CD4-positive, alpha-beta memory T cell (primary cell): Measurements from ENCODE around the gene SLC10A7. TPM values are rescaled to one million over a fixed set of nuclear protein-coding genes. Genes with fewer than 3 reads are reported as not detected.
A peak's percentile ranks its signal among the peaks of the same experiment; 100 is the strongest.

Source experiments
- CTCF ChIA-PET: fragments of 350-600 bp; sonication (Branson Sonifier 250); formaldehyde crosslinking; loops from one replicate; lab custom pipeline; 2021; ENCODE audit warnings: inconsistent platforms; ENCODE audit not compliant: partially characterized antibody; lab: Charles Lee
- POLR2A ChIA-PET: fragments of 350-600 bp; sonication (Branson Sonifier 250); formaldehyde crosslinking; loops from one replicate; lab custom pipeline; 2021; ENCODE audit not compliant: partially characterized antibody; lab: Charles Lee
- DNase-seq, 5 donors: peaks; one replicate each; pipeline versions ENCODE4 v3.0.0 to v3.0.0-alpha.2; 2020 to 2022; ENCODE audit warnings: mixed read lengths in 1 of 5
- H3K27ac ChIP-seq: one replicate; pipeline ENCODE4 v1.7.0; 2013; ENCODE audit warnings: low read depth, low read length
- H3K27me3 ChIP-seq: 2 replicates; pipeline ENCODE4 v1.7.0; 2013; ENCODE audit warnings: mild to moderate bottlenecking, low read length, moderate library complexity; ENCODE audit not compliant: insufficient read depth
- H3K36me3 ChIP-seq: 2 replicates; pipeline ENCODE4 v1.7.0; 2013; ENCODE audit warnings: mild to moderate bottlenecking, low read length, moderate library complexity; ENCODE audit not compliant: insufficient read depth
- H3K4me1 ChIP-seq: 2 replicates; pipeline ENCODE4 v1.7.0; 2013; ENCODE audit warnings: mild to moderate bottlenecking, low read length, moderate library complexity; ENCODE audit not compliant: insufficient read depth
- H3K4me3 ChIP-seq, 2 donors: one replicate each; pipeline ENCODE4 v1.7.0; 2013; ENCODE audit warnings: low read length in 2 of 2, mild to moderate bottlenecking in 1 of 2
- H3K9me3 ChIP-seq, 2 donors: one replicate each; pipeline ENCODE4 v1.7.0; 2013; ENCODE audit warnings: low read length in 2 of 2, control low read depth in 1 of 2; ENCODE audit not compliant: control insufficient read depth in 1 of 2
- H3K27ac Mint-ChIP-seq, 7 donors: one replicate each; pipeline ENCODE4 v1.8.0; 2020 to 2021; ENCODE audit warnings: mixed read lengths in 7 of 7, mild to moderate bottlenecking in 6 of 7, inconsistent platforms in 3 of 7, moderate library complexity in 3 of 7
- H3K27me3 Mint-ChIP-seq, 2 donors: one replicate each; pipeline ENCODE4 v1.8.0; 2020 to 2021; ENCODE audit warnings: mixed read lengths in 2 of 2
- H3K36me3 Mint-ChIP-seq, 2 donors: one replicate each; pipeline ENCODE4 v1.8.0; 2020 to 2021; ENCODE audit warnings: mixed read lengths in 2 of 2, inconsistent platforms in 1 of 2, mild to moderate bottlenecking in 1 of 2
- H3K4me1 Mint-ChIP-seq, 4 donors: one replicate each; pipeline ENCODE4 v1.8.0; 2020 to 2021; ENCODE audit warnings: mixed read lengths in 4 of 4, mild to moderate bottlenecking in 1 of 4
- H3K4me3 Mint-ChIP-seq, 8 donors: one replicate each; pipeline ENCODE4 v1.8.0; 2020 to 2021; ENCODE audit warnings: mixed read lengths in 8 of 8, mild to moderate bottlenecking in 7 of 8, moderate library complexity in 6 of 8, inconsistent platforms in 3 of 8
- H3K9me3 Mint-ChIP-seq, 8 donors: one replicate each; pipeline ENCODE4 v1.8.0; 2020 to 2021; ENCODE audit warnings: mixed read lengths in 8 of 8, mild to moderate bottlenecking in 5 of 8, inconsistent platforms in 3 of 8, moderate library complexity in 1 of 8
- intact Hi-C: fragments of 100-400 bp; cut with micrococcal nuclease; formaldehyde crosslinking; loops from one replicate; pipeline ENCODE4 v1.15.1; 2023
- polyA plus RNA-seq, 2 donors: library from polyadenylated mRNA; unstranded; fragments of 300-500 nt; fragmentation: Illumina TruSeq; gene quantifications; one replicate each; pipeline ENCODE4 v1.2.3, GENCODE V29; 2021
- total RNA-seq, 2 experiments: library from RNA; stranded (reverse); gene quantifications; one replicate each; pipeline ENCODE4 v1.2.3, GENCODE V29; 2021

The SLC10A7 gene
- total and polyA plus RNA-seq, 4 experiments from 2014 or later = 9.0 to 17.7 (median 10.1) TPM

- H3K36me3 Mint-ChIP-seq = peaks cover 12 to 27% of the 10 kb centered on the region in 2 donors
- POLR2A ChIA-PET = no interaction called here
Measured at GRCh38 chr4:146269228-146269653, 252.5 kb downstream of the SLC10A7 start.

GRCh38 chr4:146267826-146268225 lies 253.9 kb downstream of the SLC10A7 start:
- no peak overlapping the region for H3K4me3 Mint-ChIP-seq
- no peak overlapping the region for H3K27ac ChIP-seq
- H3K4me1 ChIP-seq = no peaks in the 10 kb centered on the region
- H3K27ac Mint-ChIP-seq = no peak overlapping the region
- H3K36me3 ChIP-seq = no peaks in the 10 kb centered on the region
- CTCF ChIA-PET = interaction anchor here (1.3 kb wide), 1 partner anchor 16 kb away, joined by 3 read pairs; no protein-coding TSS in a partner anchor
- H3K9me3 ChIP-seq = no peaks in the 10 kb centered on the region
- intact Hi-C loops = no loop called here
- DNase-seq = no peak
- peaks cover 15 to 31% of the 10 kb centered on the region in 2 donors for H3K36me3 Mint-ChIP-seq
- H3K4me3 ChIP-seq = no peak overlapping the region
- no peaks in the 10 kb centered on the region for H3K27me3 ChIP-seq
- no peaks in the 10 kb centered on the region for H3K4me1 Mint-ChIP-seq
- H3K27me3 Mint-ChIP-seq = no peaks in the 10 kb centered on the region
- POLR2A ChIA-PET = no interaction called here
- H3K9me3 Mint-ChIP-seq = no peaks in the 10 kb centered on the region

More at GRCh38 chr4:146269228-146269653, 252.5 kb downstream of the SLC10A7 start:
- intact Hi-C loops = no loop called here
- Mint-ChIP-seq H3K27me3 (no peaks in the 10 kb centered on the region), H3K4me3 (no peak overlapping the region), H3K9me3 (no peaks in the 10 kb centered on the region), H3K4me1 (no peaks in the 10 kb centered on the region), H3K27ac (no peak overlapping the region)
- CTCF ChIA-PET = interaction anchor here (0.6 kb wide), 1 partner anchor 20 kb away, joined by 3 read pairs; no protein-coding TSS in a partner anchor
- Histone ChIP-seq H3K27me3 (no peaks in the 10 kb centered on the region), H3K36me3 (no peaks in the 10 kb centered on the region), H3K4me1 (no peaks in the 10 kb centered on the region), H3K27ac (no peak overlapping the region), H3K4me3 (no peak overlapping the region), H3K9me3 (no peaks in the 10 kb centered on the region)
- DNase-seq = no peak

GRCh38 chr4:146265950-146266490 lies 255.7 kb downstream of the SLC10A7 start:
- ChIA-PET POLR2A (no interaction called here), CTCF (no interaction called here)
- no peak overlapping the region for H3K27ac ChIP-seq
- H3K36me3 Mint-ChIP-seq = peaks cover 17 to 18% of the 10 kb centered on the region in 2 donors
- H3K36me3 ChIP-seq = no peaks in the 10 kb centered on the region
- H3K9me3 Mint-ChIP-seq = no peaks in the 10 kb centered on the region
- H3K4me3 Mint-ChIP-seq = no peak overlapping the region
- H3K4me1 ChIP-seq = no peaks in the 10 kb centered on the region
- H3K27me3 ChIP-seq = no peaks in the 10 kb centered on the region
- no peak overlapping the region for H3K4me3 ChIP-seq
- intact Hi-C loops = no loop called here
- H3K27ac Mint-ChIP-seq = no peak overlapping the region
- no peaks in the 10 kb centered on the region for H3K9me3 ChIP-seq
- H3K4me1 Mint-ChIP-seq = no peaks in the 10 kb centered on the region
- DNase-seq = no peak
- no peaks in the 10 kb centered on the region for H3K27me3 Mint-ChIP-seq

- ChIA-PET POLR2A (no interaction called here), CTCF (interaction anchor here (0.9 kb wide), 1 partner anchor 16 kb away, joined by 3 read pairs; no protein-coding TSS in a partner anchor)
- Histone ChIP-seq H3K27ac (no peak overlapping the region), H3K4me3 (no peak overlapping the region), H3K4me1 (no peaks in the 10 kb centered on the region), H3K36me3 (no peaks in the 10 kb centered on the region), H3K9me3 (no peaks in the 10 kb centered on the region), H3K27me3 (no peaks in the 10 kb centered on the region)
- H3K9me3 Mint-ChIP-seq = no peaks in the 10 kb centered on the region
- intact Hi-C loops = no loop called here
- no peaks in the 10 kb centered on the region for H3K27me3 Mint-ChIP-seq
- H3K27ac Mint-ChIP-seq = no peak overlapping the region
- no peak for DNase-seq
- H3K4me1 Mint-ChIP-seq = no peaks in the 10 kb centered on the region
- no peak overlapping the region for H3K4me3 Mint-ChIP-seq
- H3K36me3 Mint-ChIP-seq = peaks cover 14 to 15% of the 10 kb centered on the region in 2 donors
Measured at GRCh38 chr4:146263793-146264192, 257.9 kb downstream of the SLC10A7 start.

GRCh38 chr4:146261041-146261440 lies 260.7 kb downstream of the SLC10A7 start:
- no peak for DNase-seq
- Mint-ChIP-seq H3K27ac (no peak overlapping the region), H3K36me3 (peaks cover 22 to 31% of the 10 kb centered on the region in 2 donors), H3K4me1 (no peaks in the 10 kb centered on the region), H3K4me3 (no peak overlapping the region), H3K27me3 (no peaks in the 10 kb centered on the region), H3K9me3 (no peaks in the 10 kb centered on the region)
- no peak overlapping the region for H3K27ac ChIP-seq
- no peaks in the 10 kb centered on the region for H3K27me3 ChIP-seq
- H3K4me3 ChIP-seq = no peak overlapping the region
- intact Hi-C loops = no loop called here
- H3K4me1 ChIP-seq = no peaks in the 10 kb centered on the region
- H3K9me3 ChIP-seq = no peaks in the 10 kb centered on the region
- CTCF ChIA-PET = interaction anchor here (1.0 to 1.4 kb wide), 2 partner anchors 11 to 836 kb away, joined by 3 read pairs; no protein-coding TSS in a partner anchor
- H3K36me3 ChIP-seq = no peaks in the 10 kb centered on the region
- POLR2A ChIA-PET = no interaction called here

- Mint-ChIP-seq H3K4me1 (no peaks in the 10 kb centered on the region), H3K9me3 (no peaks in the 10 kb centered on the region), H3K27ac (no peak overlapping the region), H3K36me3 (peaks cover 26 to 35% of the 10 kb centered on the region in 2 donors), H3K4me3 (no peak overlapping the region), H3K27me3 (no peaks in the 10 kb centered on the region)
- H3K4me3 ChIP-seq = no peak overlapping the region
- no peaks in the 10 kb centered on the region for H3K36me3 ChIP-seq
- no peaks in the 10 kb centered on the region for H3K27me3 ChIP-seq
- H3K4me1 ChIP-seq = no peaks in the 10 kb centered on the region
- ChIA-PET CTCF (interaction anchor here (1.0 to 1.4 kb wide), 2 partner anchors 11 to 837 kb away, joined by 3 read pairs; no protein-coding TSS in a partner anchor), POLR2A (no interaction called here)
- intact Hi-C loops = no loop called here
- no peak overlapping the region for H3K27ac ChIP-seq
- no peak for DNase-seq
- H3K9me3 ChIP-seq = no peaks in the 10 kb centered on the region
Measured at GRCh38 chr4:146260521-146260920, 261.2 kb downstream of the SLC10A7 start.

GRCh38 chr4:146257511-146257910 lies 264.2 kb downstream of the SLC10A7 start:
- Histone ChIP-seq H3K27ac (no peak overlapping the region), H3K36me3 (no peaks in the 10 kb centered on the region), H3K9me3 (no peaks in the 10 kb centered on the region), H3K27me3 (no peaks in the 10 kb centered on the region), H3K4me1 (no peaks in the 10 kb centered on the region), H3K4me3 (no peak overlapping the region)
- ChIA-PET CTCF (no interaction called here), POLR2A (no interaction called here)
- no peak overlapping the region for H3K4me3 Mint-ChIP-seq
- intact Hi-C loops = no loop called here
- no peaks in the 10 kb centered on the region for H3K9me3 Mint-ChIP-seq
- peaks cover 18 to 29% of the 10 kb centered on the region in 2 donors for H3K36me3 Mint-ChIP-seq
- no peaks in the 10 kb centered on the region for H3K27me3 Mint-ChIP-seq
- no peak for DNase-seq
- H3K4me1 Mint-ChIP-seq = no peaks in the 10 kb centered on the region
- H3K27ac Mint-ChIP-seq = peak overlapping the region in 1 of 7 donors; percentile 32
